OCI-LY1 (cell line): ENCODE results near the gene MAGI1.

Experiments used
- H2AFZ ChIP-seq: fragments of 200-600 bp; sonication (generic), shearing (Covaris generic); 2 replicates; pipeline ENCODE4 v1.6.0; 2014; ENCODE audit warnings: antibody characterized with exemption, mild to moderate bottlenecking, low read length
- H3F3A ChIP-seq: fragments of 200-600 bp; sonication (generic), shearing (Covaris generic); 2 replicates; pipeline ENCODE4 v1.6.0; 2014; ENCODE audit warnings: mild to moderate bottlenecking, antibody characterized with exemption, low read length, moderate library complexity; ENCODE audit not compliant: insufficient read depth
- H3K27ac ChIP-seq: fragments of 200-600 bp; sonication (generic); 2 replicates; pipeline ENCODE4 v1.5.1; 2014; ENCODE audit warnings: low read length, mixed run types, mild to moderate bottlenecking, low read depth; ENCODE audit not compliant: poor library complexity, severe bottlenecking
- H3K27me3 ChIP-seq: fragments of 200-600 bp; sonication (generic); 2 replicates; pipeline ENCODE4 v1.6.0; 2014; ENCODE audit warnings: antibody characterized with exemption, mild to moderate bottlenecking, low read length, moderate library complexity; ENCODE audit not compliant: insufficient read depth
- H3K36me3 ChIP-seq: fragments of 200-600 bp; sonication (generic); 2 replicates; pipeline ENCODE4 v1.6.1; 2014; ENCODE audit warnings: mild to moderate bottlenecking, antibody characterized with exemption, low read length, moderate library complexity, mixed read lengths; ENCODE audit not compliant: insufficient read depth
- H3K4me1 ChIP-seq: fragments of 200-600 bp; sonication (generic); 2 replicates; pipeline ENCODE4 v1.5.1; 2014; ENCODE audit warnings: mild to moderate bottlenecking, low read length, moderate library complexity; ENCODE audit not compliant: insufficient read depth, severe bottlenecking
- H3K4me2 ChIP-seq: fragments of 200-600 bp; sonication (generic), shearing (Covaris generic); 2 replicates; pipeline ENCODE4 v1.6.1; 2014; ENCODE audit warnings: low read length
- H3K4me3 ChIP-seq: fragments of 200-600 bp; sonication (generic); 2 replicates; pipeline ENCODE4 v1.5.1; 2014; ENCODE audit warnings: low read length, low read depth, mild to moderate bottlenecking, mixed read lengths; ENCODE audit not compliant: poor library complexity, severe bottlenecking
- H3K79me2 ChIP-seq: fragments of 200-600 bp; shearing (Covaris generic); 2 replicates; pipeline ENCODE4 v1.6.1; 2016; ENCODE audit warnings: mixed run types, low read length, mixed read lengths; ENCODE audit not compliant: insufficient read depth
- H3K9ac ChIP-seq: fragments of 200-600 bp; sonication (generic), shearing (Covaris generic); 2 replicates; pipeline ENCODE4 v1.6.1; 2014; ENCODE audit warnings: mild to moderate bottlenecking, low read length, mixed read lengths
- H3K9me2 ChIP-seq: fragments of 200-600 bp; sonication (generic), shearing (Covaris generic); 2 replicates; pipeline ENCODE4 v1.6.1; 2014; ENCODE audit warnings: low read depth, mild to moderate bottlenecking, low read length, mixed read lengths
- H3K9me3 ChIP-seq: fragments of 200-600 bp; shearing (Covaris generic); 2 replicates; pipeline ENCODE4 v1.6.1; 2014; ENCODE audit warnings: low read length, mixed read lengths
- H4K20me1 ChIP-seq: fragments of 200-600 bp; sonication (generic), shearing (Covaris generic); 2 replicates; pipeline ENCODE4 v1.6.0; 2016; ENCODE audit warnings: mild to moderate bottlenecking, low read length; ENCODE audit not compliant: insufficient read depth
- EZH2 ChIP-seq: fragments of 200-600 bp; sonication (generic), shearing (Covaris generic); IDR thresholded peaks from 2 replicates; pipeline ENCODE4 v1.8.0; 2017; ENCODE audit warnings: borderline replicate concordance, mixed run types, mild to moderate bottlenecking, antibody characterized with exemption, low read length, moderate library complexity, mixed read lengths
- TF ChIP-seq, protein P1 (sequence below): fragments of 200-600 bp; sonication (generic), shearing (Covaris generic); IDR thresholded peaks from 2 replicates; pipeline ENCODE4 v1.5.1; 2017; ENCODE audit warnings: mild to moderate bottlenecking, antibody characterized with exemption, low read length, moderate library complexity, mixed read lengths

The MAGI1 gene

DNA sequence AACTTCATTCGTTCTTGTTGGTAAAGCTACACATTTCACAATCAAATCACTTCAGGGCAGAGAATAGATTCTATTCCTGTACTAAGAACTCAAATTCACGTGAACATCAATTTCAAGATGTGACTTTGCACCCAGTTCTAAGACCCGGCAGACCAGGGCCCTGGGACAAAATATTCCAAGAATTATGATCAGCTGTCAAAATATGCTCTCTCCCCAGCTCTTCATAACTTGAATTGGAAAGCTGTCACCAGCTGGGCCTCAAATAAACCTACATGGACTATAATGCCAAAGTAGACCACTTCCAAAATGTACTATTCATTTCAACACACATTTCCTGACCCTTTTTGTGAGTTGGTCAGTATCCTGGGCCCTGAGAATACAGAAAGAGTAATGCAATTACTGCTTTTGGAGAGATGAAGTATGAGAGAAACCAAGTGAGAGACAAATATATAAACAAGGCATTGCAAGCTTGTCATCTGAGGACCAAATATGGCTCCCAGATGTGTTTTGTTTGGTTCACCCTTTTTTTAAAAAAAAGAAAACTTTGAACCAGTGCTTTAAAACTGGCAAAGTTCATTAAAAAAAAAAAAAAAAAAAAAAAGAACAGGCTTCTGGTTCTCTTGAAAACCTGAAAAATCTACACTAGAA is 14.9 kb downstream of the MAGI1 start:
- H3F3A ChIP-seq: no peaks in the 10 kb centered on the region
- H3K27me3 ChIP-seq: peaks cover 6% of the 10 kb centered on the region; the same call in 1 of the 2 replicates
- H3K4me2 ChIP-seq: no peak overlapping the region
- H3K9me3 ChIP-seq: no peaks in the 10 kb centered on the region
- no peaks in the 10 kb centered on the region for H4K20me1 ChIP-seq
- H3K4me3 ChIP-seq: no peak overlapping the region
- no peaks in the 10 kb centered on the region for H3K79me2 ChIP-seq
- no peak overlapping the region for H3K27ac ChIP-seq
- H3K9ac ChIP-seq: no peak overlapping the region
- H3K9me2 ChIP-seq: no peaks in the 10 kb centered on the region
- no peak overlapping the region for H2AFZ ChIP-seq
- no peaks in the 10 kb centered on the region for H3K36me3 ChIP-seq
- TF ChIP-seq, protein P1, sequence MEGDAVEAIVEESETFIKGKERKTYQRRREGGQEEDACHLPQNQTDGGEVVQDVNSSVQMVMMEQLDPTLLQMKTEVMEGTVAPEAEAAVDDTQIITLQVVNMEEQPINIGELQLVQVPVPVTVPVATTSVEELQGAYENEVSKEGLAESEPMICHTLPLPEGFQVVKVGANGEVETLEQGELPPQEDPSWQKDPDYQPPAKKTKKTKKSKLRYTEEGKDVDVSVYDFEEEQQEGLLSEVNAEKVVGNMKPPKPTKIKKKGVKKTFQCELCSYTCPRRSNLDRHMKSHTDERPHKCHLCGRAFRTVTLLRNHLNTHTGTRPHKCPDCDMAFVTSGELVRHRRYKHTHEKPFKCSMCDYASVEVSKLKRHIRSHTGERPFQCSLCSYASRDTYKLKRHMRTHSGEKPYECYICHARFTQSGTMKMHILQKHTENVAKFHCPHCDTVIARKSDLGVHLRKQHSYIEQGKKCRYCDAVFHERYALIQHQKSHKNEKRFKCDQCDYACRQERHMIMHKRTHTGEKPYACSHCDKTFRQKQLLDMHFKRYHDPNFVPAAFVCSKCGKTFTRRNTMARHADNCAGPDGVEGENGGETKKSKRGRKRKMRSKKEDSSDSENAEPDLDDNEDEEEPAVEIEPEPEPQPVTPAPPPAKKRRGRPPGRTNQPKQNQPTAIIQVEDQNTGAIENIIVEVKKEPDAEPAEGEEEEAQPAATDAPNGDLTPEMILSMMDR: no peak
- TF ChIP-seq EZH2: no peak
- H3K4me1 ChIP-seq: no peaks in the 10 kb centered on the region

DNA sequence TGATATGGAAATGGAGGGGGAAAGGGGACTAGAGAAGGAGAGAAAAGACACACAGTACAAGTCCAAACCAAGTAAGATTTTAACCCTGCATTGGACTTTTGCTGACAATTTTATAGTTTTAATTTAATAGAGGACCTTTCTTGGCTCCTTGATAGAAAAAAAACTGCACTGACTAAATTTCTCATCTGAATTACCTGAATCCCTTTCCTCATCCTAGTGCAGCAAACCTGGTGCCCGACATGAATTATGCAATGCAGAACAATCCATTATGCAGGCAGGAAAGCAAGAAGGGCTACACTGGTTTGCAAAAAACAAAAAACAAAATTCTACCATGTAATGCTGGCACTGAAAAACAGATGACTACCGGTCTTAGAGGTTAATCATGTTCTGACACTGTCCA is 15.5 kb downstream of the MAGI1 start:
- Histone ChIP-seq H3K79me2 (no peaks in the 10 kb centered on the region), H3K27me3 (peaks cover 6% of the 10 kb centered on the region; the same call in 1 of the 2 replicates), H3K4me3 (no peak overlapping the region), H3K9me3 (no peaks in the 10 kb centered on the region), H4K20me1 (no peaks in the 10 kb centered on the region), H3F3A (no peaks in the 10 kb centered on the region), H3K27ac (no peak overlapping the region), H3K9me2 (no peaks in the 10 kb centered on the region), H3K9ac (no peak overlapping the region), H3K36me3 (no peaks in the 10 kb centered on the region), H2AFZ (no peak overlapping the region), H3K4me2 (no peak overlapping the region), H3K4me1 (no peaks in the 10 kb centered on the region)
- TF ChIP-seq, protein P1: no peak
- TF ChIP-seq EZH2: no peak

DNA sequence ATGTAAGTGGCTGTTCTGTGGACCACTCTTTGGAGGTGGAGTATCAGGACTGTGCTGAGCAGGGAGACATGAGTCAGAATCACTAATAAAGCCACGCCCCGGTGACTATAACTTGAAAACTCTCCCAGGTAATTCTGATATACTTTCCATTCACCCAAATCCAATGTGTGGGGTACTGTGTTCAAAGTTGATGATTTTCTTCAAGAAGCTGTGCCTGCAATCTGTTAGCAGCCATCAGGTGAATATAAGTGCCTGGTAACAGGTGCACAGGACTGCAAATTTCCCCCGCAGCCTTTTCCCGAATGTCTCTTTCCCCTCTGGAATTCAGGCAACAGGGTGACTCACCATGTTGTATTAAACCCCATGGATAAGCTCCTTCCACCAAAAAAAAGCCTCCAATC is 17.0 kb downstream of the MAGI1 start:
- Histone ChIP-seq H2AFZ (no peak overlapping the region), H3K4me2 (no peak overlapping the region), H3K27ac (no peak overlapping the region), H3K36me3 (no peaks in the 10 kb centered on the region), H3K4me1 (no peaks in the 10 kb centered on the region), H3K9me2 (no peaks in the 10 kb centered on the region), H3K27me3 (peaks cover 6% of the 10 kb centered on the region; the same call in 1 of the 2 replicates), H3F3A (no peaks in the 10 kb centered on the region), H4K20me1 (no peaks in the 10 kb centered on the region), H3K4me3 (no peak overlapping the region), H3K9ac (no peak overlapping the region), H3K79me2 (no peaks in the 10 kb centered on the region), H3K9me3 (no peaks in the 10 kb centered on the region)
- TF ChIP-seq, protein P1: no peak
- TF ChIP-seq EZH2: no peak
